Measurements from ENCODE around the gene PSME3IP1. TPM values are rescaled to one million over a fixed set of nuclear protein-coding genes. Genes with fewer than 3 reads are reported as not detected.

The PSME3IP1 gene
- total RNA-seq, 1 donor from 2014 or later = 51.3 TPM

DNA sequence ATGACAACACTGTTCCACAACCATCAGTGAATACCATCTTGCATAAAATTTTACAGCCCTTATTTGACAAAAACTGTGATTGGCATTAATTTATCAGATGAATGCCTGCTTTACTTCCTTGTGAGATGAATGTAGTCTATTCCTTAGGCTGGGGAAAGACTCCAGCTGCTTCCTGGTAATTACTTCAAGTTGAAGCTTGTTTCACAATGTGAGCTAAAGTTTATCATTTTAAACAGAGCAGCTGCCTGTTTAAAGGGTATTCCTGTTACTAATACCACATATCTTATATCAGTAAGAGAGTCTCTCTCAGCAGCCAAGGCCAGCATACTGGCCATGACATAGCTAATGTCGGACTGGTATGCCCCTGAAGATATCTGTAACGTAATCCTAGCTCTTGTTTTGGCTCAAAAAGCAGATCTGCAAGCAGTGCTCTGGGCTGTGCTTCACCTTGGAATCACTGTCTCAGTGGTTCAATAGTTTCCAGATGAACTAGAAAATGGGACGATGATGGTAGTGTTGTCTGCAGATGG, 46.0 kb upstream of the PSME3IP1 start:
- no peak overlapping the region for H3K27ac Mint-ChIP-seq (ENCODE audit: unreplicated experiment)
- H3K9me3 Mint-ChIP-seq (ENCODE audit: low read depth) = no peaks in the 10 kb centered on the region
- H3K27me3 Mint-ChIP-seq (ENCODE audit: low read depth) = no peaks in the 10 kb centered on the region
- TF ChIP-seq, protein P1, sequence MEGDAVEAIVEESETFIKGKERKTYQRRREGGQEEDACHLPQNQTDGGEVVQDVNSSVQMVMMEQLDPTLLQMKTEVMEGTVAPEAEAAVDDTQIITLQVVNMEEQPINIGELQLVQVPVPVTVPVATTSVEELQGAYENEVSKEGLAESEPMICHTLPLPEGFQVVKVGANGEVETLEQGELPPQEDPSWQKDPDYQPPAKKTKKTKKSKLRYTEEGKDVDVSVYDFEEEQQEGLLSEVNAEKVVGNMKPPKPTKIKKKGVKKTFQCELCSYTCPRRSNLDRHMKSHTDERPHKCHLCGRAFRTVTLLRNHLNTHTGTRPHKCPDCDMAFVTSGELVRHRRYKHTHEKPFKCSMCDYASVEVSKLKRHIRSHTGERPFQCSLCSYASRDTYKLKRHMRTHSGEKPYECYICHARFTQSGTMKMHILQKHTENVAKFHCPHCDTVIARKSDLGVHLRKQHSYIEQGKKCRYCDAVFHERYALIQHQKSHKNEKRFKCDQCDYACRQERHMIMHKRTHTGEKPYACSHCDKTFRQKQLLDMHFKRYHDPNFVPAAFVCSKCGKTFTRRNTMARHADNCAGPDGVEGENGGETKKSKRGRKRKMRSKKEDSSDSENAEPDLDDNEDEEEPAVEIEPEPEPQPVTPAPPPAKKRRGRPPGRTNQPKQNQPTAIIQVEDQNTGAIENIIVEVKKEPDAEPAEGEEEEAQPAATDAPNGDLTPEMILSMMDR (IDR thresholded peaks at IDR 0.05) = no peak
- H3K4me1 Mint-ChIP-seq (ENCODE audit: low read depth) = no peaks in the 10 kb centered on the region
- H3K36me3 Mint-ChIP-seq (ENCODE audit: low read depth) = peaks cover 39% of the 10 kb centered on the region
- H3K4me3 Mint-ChIP-seq (ENCODE audit: unreplicated experiment) = no peak overlapping the region
- no peak for DNase-seq (ENCODE audit: low spot score)

- H3K4me1 Mint-ChIP-seq (ENCODE audit: low read depth) = no peaks in the 10 kb centered on the region
- H3K9me3 Mint-ChIP-seq (ENCODE audit: low read depth) = no peaks in the 10 kb centered on the region
- peaks cover 34% of the 10 kb centered on the region for H3K36me3 Mint-ChIP-seq (ENCODE audit: low read depth)
- DNase-seq (ENCODE audit: low spot score) = no peak
- no peaks in the 10 kb centered on the region for H3K27me3 Mint-ChIP-seq (ENCODE audit: low read depth)
- H3K27ac Mint-ChIP-seq (ENCODE audit: unreplicated experiment) = no peak overlapping the region
- no peak overlapping the region for H3K4me3 Mint-ChIP-seq (ENCODE audit: unreplicated experiment)
- TF ChIP-seq, protein P1 (IDR thresholded peaks at IDR 0.05) = no peak
Measured at GRCh38 chr16:57229079-57229478, 43.2 kb upstream of the PSME3IP1 start.

DNA sequence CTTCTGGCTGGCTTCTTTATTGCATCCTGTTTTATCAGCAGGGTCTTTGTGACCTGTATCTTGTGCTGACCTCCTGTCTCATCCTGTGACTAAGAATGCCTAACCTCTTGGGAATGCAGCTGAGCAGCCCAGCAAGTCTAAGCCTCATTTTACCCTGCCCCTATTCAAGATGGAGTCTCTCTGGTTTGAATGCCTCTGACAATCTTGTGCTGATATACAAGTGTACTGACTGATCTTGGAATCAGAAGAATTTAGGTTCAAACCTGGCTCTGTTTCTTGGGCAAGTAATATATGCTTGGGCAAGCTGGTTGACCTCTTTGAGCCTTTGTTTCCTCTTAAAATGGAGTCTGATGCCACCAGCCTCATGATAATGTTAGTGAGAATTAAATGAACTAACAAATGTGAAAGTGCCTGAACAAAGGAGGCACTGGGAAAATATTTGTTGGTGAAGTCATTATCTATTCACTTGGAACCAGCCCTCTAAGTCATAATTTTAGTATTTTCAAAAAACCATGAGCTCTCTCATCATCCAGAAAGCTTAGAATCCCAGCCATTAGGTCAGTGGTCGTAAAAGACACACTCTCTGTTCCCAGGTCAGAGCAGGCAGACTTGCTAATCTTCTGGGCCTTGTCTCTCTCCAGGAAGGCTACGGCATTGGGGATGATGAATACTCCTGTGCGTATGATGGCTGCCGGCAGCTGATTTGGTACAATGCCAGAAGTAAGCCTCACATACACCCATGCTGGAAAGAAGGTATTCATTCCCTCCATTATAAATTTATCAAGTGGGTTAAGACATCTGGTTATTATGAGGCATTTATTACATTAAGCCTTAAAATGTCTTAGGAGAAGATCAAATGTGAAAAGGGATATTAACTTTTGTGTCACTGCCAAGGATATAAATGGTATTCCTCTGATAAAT, 41.1 kb upstream of the PSME3IP1 start:
- Mint-ChIP-seq H3K9me3 (ENCODE audit: low read depth) (no peaks in the 10 kb centered on the region), H3K27me3 (ENCODE audit: low read depth) (no peaks in the 10 kb centered on the region), H3K4me1 (ENCODE audit: low read depth) (no peaks in the 10 kb centered on the region), H3K36me3 (ENCODE audit: low read depth) (peaks cover 36% of the 10 kb centered on the region), H3K4me3 (ENCODE audit: unreplicated experiment) (no peak overlapping the region), H3K27ac (ENCODE audit: unreplicated experiment) (no peak overlapping the region)
- TF ChIP-seq, protein P1 (IDR thresholded peaks at IDR 0.05) = no peak
- DNase-seq (ENCODE audit: low spot score) = no peak

DNA sequence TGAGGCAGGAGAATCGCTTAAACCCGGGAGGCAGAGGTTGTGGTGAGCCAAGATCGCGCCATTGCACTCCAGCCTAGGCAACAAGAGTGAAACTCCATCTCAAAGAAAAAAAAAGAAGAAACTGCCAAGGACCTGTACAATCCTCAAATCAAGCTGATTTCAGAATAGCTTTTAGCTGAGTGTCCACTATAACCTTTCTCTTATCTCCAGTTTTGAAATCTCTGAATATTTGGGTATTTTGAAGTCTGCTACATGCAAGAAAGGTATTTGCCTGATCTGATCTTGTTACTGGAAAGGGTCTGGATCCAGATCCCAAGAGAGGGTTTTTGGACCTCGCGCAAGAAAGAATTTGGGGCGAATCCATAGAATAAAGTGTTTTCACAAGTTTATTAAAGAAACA, 40.1 kb upstream of the PSME3IP1 start:
- Mint-ChIP-seq H3K4me1 (ENCODE audit: low read depth) (no peaks in the 10 kb centered on the region), H3K9me3 (ENCODE audit: low read depth) (no peaks in the 10 kb centered on the region), H3K36me3 (ENCODE audit: low read depth) (peaks cover 39% of the 10 kb centered on the region), H3K4me3 (ENCODE audit: unreplicated experiment) (no peak overlapping the region), H3K27ac (ENCODE audit: unreplicated experiment) (no peak overlapping the region), H3K27me3 (ENCODE audit: low read depth) (no peaks in the 10 kb centered on the region)
- DNase-seq (ENCODE audit: low spot score) = no peak
- TF ChIP-seq, protein P1 (IDR thresholded peaks at IDR 0.05) = no peak

DNA sequence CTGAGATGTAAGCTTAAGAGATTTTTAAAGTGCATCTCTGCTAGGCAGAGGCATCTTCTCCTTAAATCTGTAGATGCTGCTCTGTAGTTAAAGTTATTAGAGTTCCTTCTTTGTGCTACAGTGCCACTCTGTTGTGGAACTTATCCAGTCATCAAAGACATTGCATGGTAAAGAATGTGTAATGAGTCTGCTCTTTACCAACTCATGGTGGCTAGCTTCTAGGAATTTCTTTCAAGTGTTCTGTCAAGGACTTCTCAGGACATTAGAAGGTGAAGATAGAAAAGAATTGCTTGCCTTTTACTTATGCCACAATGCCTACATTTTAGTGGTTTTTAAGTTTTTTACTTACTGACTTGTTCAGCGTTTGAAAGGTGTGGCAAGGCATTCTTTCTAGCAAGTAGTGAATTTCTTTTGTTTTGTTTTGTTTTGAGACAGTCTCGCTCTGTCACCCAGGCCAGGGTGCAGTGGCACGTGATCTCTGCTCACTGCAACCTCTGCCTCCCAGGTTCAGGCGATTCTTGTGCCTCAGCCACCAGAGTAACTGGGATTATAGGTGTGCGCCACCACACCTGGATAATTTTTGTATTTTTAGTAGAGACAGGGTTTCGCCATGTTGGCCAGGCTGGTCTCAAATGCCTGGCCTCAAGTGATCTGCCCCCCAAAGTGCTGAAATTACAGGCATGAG, 39.0 kb upstream of the PSME3IP1 start:
- H3K36me3 Mint-ChIP-seq (ENCODE audit: low read depth) = peaks cover 42% of the 10 kb centered on the region
- no peak overlapping the region for H3K4me3 Mint-ChIP-seq (ENCODE audit: unreplicated experiment)
- no peaks in the 10 kb centered on the region for H3K4me1 Mint-ChIP-seq (ENCODE audit: low read depth)
- H3K27me3 Mint-ChIP-seq (ENCODE audit: low read depth) = no peaks in the 10 kb centered on the region
- H3K27ac Mint-ChIP-seq (ENCODE audit: unreplicated experiment) = no peak overlapping the region
- H3K9me3 Mint-ChIP-seq (ENCODE audit: low read depth) = peaks cover 4% of the 10 kb centered on the region
- TF ChIP-seq, protein P1 (IDR thresholded peaks at IDR 0.05) = no peak
- no peak for DNase-seq (ENCODE audit: low spot score)

All from chondrocyte (in vitro differentiated cells).